Kidney glomerular epithelial cell (primary cell): Measurements from ENCODE around the gene LCAT.

Experiments used
- DNase-seq: peaks from one replicate; lab custom pipeline; 2025; lab: John Stamatoyannopoulos, UW

LCAT gene

DNA sequence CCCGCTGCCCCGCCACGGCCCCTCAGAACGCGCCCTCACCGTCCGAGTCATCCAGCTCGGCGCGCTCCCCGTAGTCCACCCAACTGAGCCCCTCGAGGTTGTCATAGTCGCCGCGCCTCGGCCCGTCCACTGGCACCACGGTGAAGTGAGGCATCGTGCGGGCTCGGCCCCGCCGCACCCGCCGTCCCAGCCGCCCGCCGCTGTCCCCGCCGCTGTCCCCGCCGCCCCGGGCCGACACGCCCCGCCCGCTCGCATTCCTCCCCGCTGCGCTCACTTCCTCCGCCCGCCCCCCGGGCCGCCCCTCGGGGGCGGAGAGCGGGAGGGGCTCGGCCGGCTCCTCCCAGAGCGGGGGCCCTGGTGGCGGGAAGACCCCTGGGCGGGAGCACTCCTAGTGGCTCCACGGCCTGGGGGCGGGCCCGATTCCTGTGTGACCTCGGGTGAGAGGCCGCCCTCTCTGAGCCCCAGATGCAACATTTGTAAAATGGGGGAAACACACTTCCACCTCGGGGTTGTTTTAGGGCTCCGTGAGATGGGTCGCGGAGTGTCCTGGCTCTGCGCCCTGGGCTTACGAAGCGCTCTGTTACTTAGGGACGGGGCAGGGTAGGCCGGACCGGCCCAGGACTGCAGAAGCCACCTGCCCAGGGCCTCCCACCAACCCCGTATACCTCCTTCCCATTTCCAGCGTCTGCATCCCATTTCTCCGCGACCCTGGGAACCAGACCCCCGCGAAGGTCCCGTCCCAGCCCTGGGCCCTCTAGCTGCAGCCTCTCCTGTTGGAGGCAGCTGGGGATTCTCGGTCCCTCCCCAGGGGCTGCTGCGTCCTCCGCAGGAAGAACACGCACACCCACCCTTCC is 24.7 kb upstream of the LCAT start, which contains the start of gene SLC12A4:
Gene SLC12A4 (minus strand): TSS at position 238 of the 854 bp plus-strand sequence. CDS start 84 bp downstream, at position 154.
- DNase-seq, result peak; percentile 73

DNA sequence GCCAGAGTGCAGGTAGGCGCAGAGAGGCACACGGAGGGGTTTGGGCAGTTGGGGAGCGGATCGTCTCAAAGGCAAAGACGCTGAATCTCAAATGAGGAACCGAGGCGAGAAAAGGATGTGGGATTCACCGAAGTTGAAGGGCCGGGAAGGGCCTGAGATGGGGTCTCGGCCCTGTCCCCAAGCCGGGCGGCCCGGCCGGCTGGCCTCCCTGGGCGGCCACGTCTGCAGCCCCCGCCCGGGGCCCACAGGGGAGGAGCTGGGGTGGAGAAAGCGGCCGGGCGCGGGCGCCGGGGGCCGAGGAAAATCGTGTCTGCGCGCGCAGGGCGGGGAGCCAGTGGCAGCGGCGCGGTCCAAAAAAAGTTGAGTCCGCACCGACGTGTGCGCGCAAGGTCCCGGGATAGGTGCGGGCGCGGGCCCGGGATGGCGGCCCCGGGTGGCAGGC is 24.1 kb upstream of the LCAT start:
- peak; percentile 26 for DNase-seq

DNA sequence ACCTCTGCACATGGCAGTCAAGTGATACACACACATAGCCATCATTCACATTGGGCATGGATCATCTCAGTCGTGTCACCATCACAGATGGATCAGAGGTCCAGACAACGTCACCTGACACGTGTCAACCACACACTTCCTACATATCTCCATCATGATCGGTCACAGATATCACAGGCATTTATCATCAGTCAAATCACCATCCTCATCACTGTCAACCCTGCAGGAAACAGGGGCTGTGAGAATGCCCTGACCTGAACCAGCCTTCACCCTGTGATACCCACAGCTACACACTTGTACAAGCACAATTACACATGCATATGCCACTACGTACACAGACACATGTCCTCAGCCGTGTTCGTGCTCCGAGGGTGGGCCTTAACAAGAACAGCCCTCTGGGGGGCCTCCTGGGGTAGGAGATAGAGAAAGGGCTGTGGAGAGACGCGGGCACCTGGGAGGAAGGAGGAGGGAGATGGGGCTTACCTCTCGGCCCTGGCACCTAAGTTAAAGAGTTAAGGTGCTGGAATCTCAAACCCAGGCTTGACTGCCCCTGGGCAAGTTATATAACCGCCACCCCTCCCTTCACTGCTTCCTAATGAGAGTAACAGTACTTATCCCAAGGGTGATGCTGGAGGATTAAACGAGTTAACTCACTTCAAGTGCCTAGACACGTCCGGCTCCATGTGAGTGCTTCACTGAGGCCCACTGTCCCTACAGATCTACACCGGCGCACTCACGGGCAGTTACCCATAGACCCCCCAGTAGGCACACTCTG is 23.4 kb upstream of the LCAT start:
- peak; percentile 26 for DNase-seq

DNA sequence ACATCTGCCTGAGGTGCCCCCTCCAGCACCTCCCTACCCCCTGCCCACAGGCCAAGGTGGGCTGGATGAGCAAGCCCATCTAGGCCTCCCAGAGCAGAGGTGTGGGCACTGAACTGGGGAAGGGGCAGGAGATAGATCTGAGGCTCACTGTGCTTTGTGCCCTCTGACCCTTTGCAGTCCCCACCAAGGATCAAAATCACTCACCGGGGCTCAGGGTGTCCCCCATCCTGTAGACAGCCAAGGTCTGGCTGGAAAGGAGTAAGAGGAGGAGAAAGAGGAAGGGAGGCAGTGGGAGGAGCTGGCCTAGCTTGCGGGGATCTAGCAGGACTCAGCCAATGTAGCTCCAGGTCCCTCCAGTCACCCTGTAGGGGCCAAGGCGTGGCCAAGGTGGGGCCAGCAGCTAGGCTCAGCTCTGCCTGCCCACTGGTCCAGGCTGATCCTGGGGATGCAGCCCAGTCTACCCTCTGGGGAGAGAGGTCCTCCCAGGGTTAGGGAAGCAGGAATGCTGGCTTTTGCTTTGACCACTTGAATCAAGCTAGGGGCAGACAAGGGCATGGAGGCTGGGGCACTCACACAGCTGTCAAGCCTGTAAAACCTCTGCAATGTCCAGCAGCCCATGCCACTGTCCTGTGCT is 22.7 kb upstream of the LCAT start:
- DNase-seq, result peak; percentile 14

DNA sequence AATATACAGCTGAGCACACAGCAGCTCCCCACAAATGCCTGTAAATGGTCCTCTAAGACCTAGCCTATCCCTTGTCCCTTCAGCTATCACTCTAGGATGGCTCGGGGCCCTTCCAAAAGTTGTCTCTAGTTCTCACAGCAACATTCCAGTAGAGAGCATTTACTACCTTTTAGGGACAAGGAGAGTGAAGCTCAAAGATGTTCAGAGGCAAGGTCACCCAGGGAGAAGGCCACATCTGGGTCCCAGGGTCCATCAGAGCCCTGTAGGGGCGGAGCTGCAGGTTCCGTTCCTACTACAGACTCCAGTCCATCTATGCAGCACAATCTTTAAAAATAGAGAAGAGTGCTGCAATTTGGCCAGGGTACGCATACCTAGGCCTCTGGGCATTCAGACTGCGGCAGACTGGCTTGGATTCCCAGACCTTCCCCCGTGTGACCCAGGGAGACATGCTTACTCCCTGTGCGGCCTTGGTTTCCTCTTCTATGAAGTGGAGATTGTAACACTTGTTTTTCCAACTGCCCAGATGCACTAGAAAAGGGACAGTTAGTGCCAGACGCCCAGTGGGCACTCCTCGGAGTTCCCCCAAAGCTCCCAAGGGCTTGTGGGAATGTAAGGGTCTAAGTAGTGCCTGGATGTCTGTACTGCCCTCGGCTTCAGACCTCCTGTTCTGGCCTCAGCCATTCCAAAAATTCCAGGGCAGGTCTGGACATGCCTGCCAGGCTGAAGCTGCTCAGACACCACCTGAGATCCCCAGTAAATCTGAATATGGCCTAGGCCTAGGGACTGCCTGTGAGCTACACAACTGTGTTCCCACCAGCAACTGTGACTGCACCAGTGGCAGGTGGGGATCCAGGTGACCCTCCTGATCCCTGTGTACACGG is 22.0 kb upstream of the LCAT start:
- no peak for DNase-seq

DNA sequence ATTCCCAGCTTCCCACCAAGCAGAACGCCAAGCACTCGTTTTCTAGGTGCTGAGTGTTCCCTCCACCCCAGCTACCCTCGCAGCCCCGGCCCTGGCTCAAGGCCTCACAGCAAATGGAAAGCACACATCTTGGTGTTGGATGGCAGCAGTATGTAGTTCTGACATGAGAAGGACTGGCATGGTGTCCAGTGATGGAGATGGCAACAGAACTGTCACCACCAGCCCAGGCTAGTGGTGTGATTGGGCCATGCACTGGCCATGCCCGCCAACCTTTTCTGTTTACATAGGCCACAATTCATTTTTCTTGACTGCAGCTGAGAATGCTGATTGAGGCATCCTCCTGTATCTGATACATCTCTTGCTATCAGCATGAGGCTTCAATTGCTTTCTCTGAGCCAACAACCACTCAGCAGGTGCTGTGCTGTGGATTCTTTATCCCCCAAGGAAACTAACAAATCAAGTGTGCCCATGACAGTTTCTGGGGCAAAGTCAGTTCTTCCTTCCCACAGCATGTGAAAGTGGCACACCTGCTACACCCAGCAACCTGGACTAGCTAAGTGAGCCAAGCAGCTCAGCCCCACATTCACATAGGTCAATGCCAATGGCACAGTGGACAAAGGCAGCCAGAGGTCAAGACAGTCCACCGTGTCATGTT is 20.7 kb upstream of the LCAT start:
- DNase-seq, result no peak

DNA sequence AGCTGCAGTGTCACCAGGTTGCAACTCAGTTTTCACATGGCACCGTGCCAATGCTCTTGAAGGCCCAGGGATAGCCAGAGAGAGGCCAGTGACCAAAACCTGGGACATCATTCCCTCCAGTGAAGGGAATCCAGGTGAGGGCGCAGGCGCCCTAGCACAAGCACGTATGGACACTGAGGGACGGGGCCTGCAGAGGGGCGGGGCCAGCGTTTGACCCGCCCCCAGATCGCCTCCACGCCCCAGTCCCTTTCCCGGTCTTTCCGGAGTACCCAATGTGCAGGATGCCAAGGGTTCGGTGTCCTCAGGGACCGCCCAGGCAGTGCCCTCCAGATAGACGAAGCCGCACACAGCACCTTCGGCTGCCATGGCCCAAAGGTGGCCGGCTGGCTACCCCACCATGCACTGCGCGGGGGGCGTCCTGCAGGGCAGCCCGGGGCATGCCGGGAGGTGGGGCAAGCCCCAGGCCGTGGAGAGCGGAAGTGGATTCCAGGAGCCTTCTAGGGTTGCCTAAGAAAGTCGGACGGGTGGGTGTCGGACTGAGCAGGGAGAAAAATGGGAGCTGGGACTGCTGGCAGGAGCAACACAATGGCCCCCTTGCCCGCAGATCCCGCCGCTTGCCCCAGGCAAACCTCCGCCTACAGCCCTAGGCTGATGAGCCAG is 19.9 kb upstream of the LCAT start:
- no peak for DNase-seq

DNA sequence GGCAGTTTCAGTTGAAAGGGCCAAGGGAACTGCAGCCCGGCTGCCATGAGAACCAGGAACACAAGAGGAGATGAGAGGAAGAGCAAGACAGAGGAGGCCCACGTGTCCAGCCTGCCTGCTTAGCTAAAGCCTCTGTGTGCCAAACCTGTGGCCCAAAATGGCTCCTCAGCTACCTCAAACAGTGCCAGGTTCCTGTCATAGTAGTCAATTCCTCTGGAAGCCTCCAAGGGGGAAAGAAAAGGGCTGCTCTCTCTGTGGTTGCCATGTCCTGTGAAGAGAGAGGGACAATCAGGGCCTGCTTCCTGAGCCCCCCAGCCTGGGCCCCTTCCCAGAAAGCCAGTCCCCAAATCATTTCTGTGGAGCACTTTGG is 19.4 kb upstream of the LCAT start:
- no peak for DNase-seq

DNA sequence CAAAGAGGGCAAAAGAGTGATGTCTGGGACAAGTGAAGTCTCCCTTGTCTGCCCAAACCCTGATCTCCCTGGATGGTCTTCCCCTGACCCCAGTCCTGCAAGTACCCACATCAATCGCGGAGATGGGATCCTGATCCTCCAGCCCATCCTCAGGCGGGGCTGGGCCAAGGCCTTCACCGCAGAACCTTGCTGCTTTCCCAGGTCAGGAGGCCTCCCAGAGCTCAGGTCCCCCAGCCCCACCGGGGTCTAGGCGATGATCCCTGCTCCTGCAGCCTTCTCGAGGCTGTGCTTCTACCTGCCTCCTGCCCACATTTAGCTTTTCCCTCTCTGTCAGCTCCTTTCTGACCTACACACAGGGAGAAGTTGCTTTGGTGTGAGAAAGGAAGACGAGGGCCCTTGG is 18.2 kb upstream of the LCAT start:
- no peak for DNase-seq

DNA sequence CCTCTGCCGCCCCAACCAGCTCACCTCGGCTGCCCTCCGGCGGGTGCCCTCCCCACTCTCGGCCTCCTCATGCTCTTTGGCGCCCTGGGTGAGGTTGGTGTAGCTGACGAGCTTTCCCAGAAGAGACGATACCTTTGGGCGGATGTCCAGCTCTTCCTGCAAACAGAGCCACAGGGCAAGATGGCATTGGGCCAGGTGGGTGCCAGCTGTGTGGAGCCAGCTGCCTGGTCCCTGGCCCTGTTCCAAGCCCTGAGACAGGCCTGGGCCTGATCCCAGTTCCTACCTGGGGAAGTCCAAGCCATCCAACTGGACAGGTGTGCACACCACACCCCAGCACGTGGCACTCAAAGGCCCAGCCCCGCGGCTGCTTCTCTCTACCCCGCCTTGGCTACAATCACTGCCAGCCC is 17.6 kb upstream of the LCAT start:
- no peak for DNase-seq

DNA sequence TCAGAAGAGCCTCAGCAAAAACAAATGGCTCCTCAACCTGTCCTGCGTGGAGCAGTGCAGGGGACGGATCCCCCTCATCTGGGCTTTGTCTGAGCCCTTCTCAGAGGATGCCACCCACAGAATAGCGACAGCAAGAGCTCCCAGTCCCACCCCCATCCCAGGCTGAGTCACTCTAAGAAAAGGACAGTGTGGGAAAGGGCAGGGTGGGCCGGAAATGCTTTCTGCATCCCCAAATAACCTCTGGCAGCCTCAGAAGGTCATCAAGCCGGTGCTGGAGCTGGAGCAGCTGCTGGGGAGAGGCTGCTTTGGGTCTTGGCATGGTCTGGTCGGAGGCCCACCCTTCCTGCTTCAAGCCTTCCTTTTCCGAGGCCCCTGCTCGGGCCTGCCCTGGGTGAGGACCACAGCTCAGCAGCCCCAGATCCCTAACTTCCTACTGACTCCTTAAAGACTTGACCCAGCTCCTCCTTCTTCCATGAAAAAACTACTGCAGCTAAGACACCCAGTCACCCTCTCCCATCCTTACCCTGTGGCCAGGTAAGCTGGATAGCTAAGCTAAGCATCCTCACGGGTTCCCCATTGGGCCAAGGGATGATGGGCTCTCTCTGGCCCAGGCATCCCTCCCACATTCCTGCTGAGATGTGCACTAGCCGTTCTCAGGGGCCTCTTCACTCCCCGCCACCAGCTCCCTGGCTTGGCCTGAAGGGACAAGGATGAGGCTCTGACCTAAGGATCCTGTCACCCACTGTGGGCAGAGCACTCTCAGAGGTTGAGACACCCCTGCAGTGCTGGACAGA is 15.8 kb upstream of the LCAT start:
- no peak for DNase-seq

DNA sequence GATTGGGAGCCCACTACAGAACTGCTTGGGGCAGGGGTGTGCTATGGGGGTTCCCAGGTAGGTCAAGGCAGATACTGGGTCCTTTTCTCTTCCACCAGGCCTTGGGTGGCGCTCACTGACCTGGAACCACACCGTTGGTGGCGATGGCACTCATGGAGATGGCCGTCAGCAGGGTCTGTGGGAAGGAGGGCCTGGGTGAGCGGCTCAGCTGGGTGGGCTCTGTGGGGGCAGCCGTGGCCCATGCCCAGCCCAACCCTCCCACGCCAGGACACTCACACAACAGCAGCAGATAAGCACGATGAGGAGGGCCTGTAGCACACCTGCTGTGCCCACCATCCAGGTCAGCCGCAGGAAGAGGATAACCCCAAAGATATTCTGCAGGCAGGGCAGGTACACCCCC is 13.7 kb upstream of the LCAT start:
- no peak for DNase-seq

DNA sequence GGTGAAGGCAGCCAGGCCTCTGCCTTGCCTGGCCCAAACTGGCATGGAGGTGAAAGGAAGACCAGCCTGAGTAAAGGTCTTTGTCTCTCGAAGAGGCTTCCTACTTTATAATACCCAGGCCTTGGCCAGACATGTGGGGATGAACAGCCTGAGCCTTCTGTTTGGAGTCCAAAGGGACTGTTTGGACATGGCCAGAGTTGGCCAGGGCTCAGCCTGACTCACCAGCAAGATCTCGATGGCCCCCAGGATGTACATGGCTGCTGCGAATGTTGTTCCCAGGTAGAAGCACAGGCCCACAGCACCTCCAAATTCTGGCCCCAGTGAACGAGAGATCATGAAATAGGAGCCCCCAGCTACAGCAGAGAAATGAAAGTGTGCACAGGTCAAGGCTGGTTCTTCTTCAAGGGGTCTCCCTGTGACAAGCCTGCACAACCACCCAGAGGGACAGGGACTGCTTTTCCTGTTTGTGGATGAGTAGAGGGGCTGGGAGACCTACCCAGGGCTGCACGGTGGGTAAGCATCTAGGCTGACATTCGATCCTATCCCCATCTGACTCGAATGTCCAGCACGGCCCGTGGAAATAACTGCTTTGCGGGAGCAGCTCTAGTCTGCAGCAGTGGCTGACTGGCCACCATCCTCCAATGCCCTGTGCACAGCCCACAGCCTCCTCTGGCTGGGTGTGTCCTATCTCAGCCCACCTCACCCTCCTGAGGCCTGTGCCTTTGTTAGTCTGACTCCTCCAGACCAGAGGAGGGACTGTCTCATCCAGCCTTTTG is 10.7 kb upstream of the LCAT start:
- no peak for DNase-seq

DNA sequence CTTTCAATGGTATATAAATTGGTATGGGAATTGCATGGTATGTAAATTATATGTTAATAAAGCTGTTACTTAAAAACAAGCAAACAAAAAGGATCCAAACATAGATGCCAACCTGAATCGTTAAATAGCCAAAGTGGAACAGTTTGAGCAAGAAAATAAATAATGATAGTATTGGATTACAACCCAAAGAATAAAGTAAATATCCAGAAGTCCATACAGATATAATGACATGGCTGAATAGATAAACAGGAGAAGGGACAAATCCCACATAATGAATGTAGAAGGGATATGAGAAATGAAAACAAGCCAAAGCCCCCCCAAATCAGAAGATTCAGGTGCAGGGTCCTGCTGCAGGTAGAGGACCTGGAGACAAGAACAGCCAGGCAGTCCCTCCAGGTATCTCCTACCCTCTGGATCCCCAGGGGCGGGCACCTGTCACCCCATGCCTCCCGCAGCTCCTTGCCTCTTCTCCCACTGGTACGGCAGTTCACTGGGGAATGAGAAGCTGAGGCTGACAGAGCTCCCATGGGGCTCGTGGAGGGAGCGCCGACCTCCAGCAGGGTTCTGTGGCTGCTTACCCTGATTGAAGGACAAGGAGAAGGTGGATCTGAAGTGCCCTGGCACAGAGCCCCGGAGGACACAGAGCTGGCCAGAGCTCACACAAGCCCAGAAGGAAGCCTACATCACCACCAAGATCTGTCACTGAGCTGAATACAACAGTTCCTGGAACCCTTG is 9.9 kb upstream of the LCAT start:
- no peak for DNase-seq

DNA sequence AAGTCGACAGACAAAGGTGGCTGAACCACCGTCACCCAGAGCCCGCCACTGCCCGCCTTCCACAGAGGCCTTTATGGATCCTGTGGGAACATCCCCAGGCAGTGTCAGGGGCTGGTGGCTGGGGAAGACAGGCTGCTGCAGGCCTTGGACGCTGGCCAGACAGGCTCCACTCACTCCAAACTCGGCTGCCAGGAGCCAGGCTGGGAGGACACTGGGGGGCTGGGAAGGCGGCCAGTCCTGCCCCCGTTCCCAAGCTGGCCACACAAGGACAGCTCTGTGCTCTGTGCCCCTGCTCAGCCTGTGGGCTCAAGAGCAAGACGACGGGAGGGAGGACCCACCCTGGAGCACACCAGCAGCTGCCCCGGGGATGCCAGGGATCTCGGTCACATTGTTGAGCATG is 7.6 kb upstream of the LCAT start:
- DNase-seq, result no peak

DNA sequence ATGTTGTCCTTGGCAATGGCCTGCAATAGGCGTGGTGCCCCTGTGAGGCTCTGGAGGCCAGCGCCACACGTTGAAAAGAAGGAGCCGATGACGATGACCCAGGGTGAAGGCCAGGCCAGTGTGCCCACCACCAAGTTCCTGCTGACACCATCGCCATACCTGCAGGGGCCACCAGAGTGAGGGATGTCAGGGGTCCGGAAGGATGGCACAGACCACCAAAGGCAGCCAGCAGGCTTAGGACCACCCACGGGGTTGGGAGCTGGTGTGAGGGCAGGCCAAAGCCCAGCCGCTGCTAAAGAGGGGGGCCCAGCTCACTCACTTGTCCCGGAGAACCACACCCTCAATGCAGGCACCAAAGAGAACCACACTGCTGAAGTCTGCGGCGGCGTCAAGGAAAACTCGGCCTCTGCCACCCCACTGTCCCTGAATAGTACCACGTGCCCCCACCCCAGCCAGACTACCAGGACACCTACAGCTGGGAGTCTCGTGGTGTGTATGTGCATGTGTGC is 6.5 kb upstream of the LCAT start:
- DNase-seq, result no peak

DNA sequence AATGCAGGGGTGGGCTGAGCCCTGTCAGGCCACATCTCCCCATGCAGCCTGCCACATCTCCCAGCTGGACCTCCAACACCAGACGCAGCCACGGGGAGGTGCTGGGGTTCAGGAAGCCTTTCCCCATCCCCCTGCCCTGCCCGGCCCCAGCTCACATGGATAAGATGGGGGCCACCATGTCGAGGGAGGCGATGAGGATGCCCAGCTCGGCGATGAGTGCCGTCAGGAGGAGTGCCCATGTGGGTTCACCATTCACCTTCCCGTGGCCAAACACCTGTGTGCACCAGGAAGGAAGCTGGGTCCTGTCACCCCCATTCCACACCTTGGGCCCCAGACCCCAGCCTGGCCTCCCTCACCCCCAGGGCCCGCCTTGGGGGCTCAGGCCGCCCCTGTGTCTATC is 5.7 kb upstream of the LCAT start:
- no peak for DNase-seq

DNA sequence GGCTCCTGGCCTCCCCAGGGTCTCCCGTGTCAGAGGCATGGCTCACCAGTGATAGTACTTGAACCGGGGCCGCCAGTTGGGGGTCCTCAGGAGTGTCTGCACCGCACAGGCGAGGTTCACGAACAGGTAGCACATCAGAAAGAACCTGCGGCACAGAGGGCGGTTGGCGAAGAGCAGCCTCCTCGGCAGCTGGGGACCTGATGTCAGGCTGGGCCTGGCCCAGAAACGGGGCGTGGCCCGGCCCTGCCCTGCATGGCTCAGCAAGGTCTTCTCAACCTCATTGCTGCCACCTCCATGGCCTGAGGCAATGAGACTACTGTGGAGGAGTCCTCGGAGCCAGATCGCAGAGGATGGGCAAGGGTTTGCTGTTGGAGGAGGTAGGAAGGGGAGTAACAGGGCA is 4.1 kb upstream of the LCAT start:
- DNase-seq, result no peak
